Ovary (tissue), 9 donors: ENCODE data around the gene PLCH2. TPM values are rescaled to one million over a fixed set of nuclear protein-coding genes. Genes with fewer than 3 reads are reported as not detected.

Experiments used
- DNase-seq, 5 donors: peaks; one replicate each; pipeline ENCODE4 v3.0.0-alpha.2; 2019 to 2020
- H3K27ac ChIP-seq, 2 donors: fragments of 200-600 bp; one replicate each; pipeline versions ENCODE4 v1.5.1 to v1.8.0; 2019 to 2022
- H3K27me3 ChIP-seq: fragments of 200-600 bp; one replicate; pipeline ENCODE4 v1.8.0; 2022
- H3K36me3 ChIP-seq: fragments of 200-600 bp; sonication (generic); one replicate; pipeline ENCODE4 v1.5.1; 2019
- H3K4me1 ChIP-seq: one replicate; pipeline ENCODE4 v1.8.1; 2013; ENCODE audit warnings: mild to moderate bottlenecking, moderate library complexity; ENCODE audit not compliant: insufficient read depth
- H3K4me3 ChIP-seq: fragments of 200-600 bp; sonication (generic); one replicate; pipeline ENCODE4 v1.5.1; 2017
- H3K9me3 ChIP-seq, 2 donors: fragments of 200-600 bp in 1 of 2; sonication (generic) in 1 of 2; one replicate each; pipeline versions ENCODE4 v1.5.1 to v1.8.1; 2013 to 2019; ENCODE audit warnings: mild to moderate bottlenecking in 1 of 2, moderate library complexity in 1 of 2
- EP300 ChIP-seq: sonication (generic); formaldehyde crosslinking; IDR thresholded peaks from one replicate; pipeline ENCODE4 v1.6.1; 2017; ENCODE audit warnings: antibody characterized with exemption
- POLR2A ChIP-seq: fragments of 450-650 bp; IDR thresholded peaks from one replicate; pipeline ENCODE4 v1.6.1; 2017; ENCODE audit warnings: antibody characterized with exemption, mild to moderate bottlenecking, moderate library complexity
- WGBS, 3 donors: extraction: QIAGEN DNeasy Blood & Tissue Kit in 1 of 3; methylation state at CpG; one replicate each; pipeline versions ENCODE4 v1.1.5 to v1.1.7; 2013 to 2017; 5-methylcytosine and 5-hydroxymethylcytosine counted together
- intact Hi-C, 4 donors: fragments of 100-400 bp; cut with DNase I; formaldehyde crosslinking; loops; one replicate each; pipeline versions ENCODE4 v1.11.0 to v1.15.1; 2022 to 2023
- polyA plus RNA-seq, 2 donors: library from polyadenylated mRNA; stranded (reverse); fragments of 200-250 nt in 1 of 2; fragments of 350-450 nt in 1 of 2; fragmentation: Illumina TruSeq in 1 of 2; extraction: RNeasy Lipid Tissue Mini Kit (QIAGEN cat#74804) in 1 of 2; gene quantifications; one replicate each; pipeline ENCODE4 v1.2.3, GENCODE V29; 2013 to 2014
- total RNA-seq, 7 donors: library from RNA; depleted of rRNA in 2 of 7; stranded (reverse); fragments of >200 nt in 2 of 7; fragmentation: NEBNext Ultra II Directional in 3 of 7; extraction: Animal tissue kit (Norgen Biotek cat#: 25700) in 3 of 7; gene quantifications; one replicate each; pipeline versions ENCODE4 v1.1.0 to v1.2.4, GENCODE V29; 2016 to 2023
- TF ChIP-seq, protein P1 (sequence below), 3 donors: fragments of 450-650 bp in 2 of 3; fragments of 200-600 bp in 1 of 3; IDR thresholded peaks; one replicate each; pipeline versions ENCODE4 v1.5.1 to v1.8.0; 2016 to 2022; ENCODE audit warnings: antibody characterized with exemption in 3 of 3, mild to moderate bottlenecking in 1 of 3
- donor health status: DM: no; HTN: no; CAD: no; lungs with moderate emphysema.
- donor health status: DM: no; HTN: no; CAD: no.
- donor health status: Bipolar disorder and iron deficiency.
- donor health status: DM: yes; HTN: yes; CAD: no.
- donor health status: DM: no; HTN: no; CAD: no.
- donor health status: DM: yes; HTN: yes; CAD: no.

PLCH2 gene
- total and polyA plus RNA-seq, 9 donors, result 0.05 to 0.84 (median 0.34) TPM; not detected in 1

DNA sequence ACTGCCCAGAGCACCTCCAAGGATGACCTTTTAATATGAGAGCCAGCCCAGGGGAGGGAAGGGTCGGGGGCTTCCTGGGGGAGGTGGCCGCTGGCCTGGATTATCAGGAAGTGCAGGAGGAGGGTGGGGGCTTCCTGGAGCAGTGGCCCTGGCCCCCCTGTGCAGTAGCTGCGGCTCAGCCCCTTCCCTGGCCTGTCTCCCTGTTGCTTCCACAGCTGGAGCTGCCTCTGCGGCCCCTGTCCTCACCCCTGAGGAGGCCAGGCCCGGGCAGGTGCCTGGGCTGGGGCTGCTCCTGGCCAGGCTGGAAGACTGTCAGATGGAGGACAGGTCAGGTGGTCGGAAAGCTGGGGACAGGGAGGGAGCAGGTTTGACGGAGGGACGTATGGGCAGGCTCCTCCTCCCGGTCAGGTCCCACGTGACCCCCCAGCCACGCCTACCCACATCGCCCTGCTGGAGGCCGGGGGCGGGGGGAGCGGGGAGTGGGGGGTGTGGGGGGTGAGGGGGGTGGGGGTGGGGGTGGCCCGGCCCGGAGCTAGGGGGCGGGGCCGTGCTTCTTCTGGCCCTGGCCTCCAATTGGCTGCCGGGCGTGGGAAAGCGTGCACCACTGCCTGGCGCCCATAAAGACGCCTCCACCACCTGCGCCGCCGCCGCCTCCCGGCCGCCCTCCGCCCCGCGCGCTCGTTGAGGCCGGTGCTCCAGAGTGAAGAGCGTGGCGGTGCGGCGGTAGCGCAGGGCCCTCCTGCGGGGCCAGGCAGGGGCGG lies 69.8 kb downstream of the PLCH2 start:
- Histone ChIP-seq H3K27ac (peak overlapping the region in 1 of 2 donors; percentile 29), H3K4me3 (peak overlapping the region; percentile 37), H3K36me3 (no peaks in the 10 kb centered on the region), H3K9me3 (no peaks in the 10 kb centered on the region), H3K27me3 (no peaks in the 10 kb centered on the region), H3K4me1 (peaks cover 21% of the 10 kb centered on the region)
- peak in 3 of 5 donors; percentile 58 to 76 (median 76) for DNase-seq
- intact Hi-C loops, result loop anchor here in 3 of 4 donors (5.0 to 10.0 kb wide), 2 partner anchors 129 to 371 kb away; no protein-coding TSS in a partner anchor
- 5 to 10% (median 8%) methylated on average over 27 to 43 of the region's 43 CpGs for WGBS, 3 donors
- TF ChIP-seq, protein P1, sequence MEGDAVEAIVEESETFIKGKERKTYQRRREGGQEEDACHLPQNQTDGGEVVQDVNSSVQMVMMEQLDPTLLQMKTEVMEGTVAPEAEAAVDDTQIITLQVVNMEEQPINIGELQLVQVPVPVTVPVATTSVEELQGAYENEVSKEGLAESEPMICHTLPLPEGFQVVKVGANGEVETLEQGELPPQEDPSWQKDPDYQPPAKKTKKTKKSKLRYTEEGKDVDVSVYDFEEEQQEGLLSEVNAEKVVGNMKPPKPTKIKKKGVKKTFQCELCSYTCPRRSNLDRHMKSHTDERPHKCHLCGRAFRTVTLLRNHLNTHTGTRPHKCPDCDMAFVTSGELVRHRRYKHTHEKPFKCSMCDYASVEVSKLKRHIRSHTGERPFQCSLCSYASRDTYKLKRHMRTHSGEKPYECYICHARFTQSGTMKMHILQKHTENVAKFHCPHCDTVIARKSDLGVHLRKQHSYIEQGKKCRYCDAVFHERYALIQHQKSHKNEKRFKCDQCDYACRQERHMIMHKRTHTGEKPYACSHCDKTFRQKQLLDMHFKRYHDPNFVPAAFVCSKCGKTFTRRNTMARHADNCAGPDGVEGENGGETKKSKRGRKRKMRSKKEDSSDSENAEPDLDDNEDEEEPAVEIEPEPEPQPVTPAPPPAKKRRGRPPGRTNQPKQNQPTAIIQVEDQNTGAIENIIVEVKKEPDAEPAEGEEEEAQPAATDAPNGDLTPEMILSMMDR (IDR thresholded peaks at IDR 0.05), result no peak
- TF ChIP-seq EP300 (no peak), POLR2A (no peak)

DNA sequence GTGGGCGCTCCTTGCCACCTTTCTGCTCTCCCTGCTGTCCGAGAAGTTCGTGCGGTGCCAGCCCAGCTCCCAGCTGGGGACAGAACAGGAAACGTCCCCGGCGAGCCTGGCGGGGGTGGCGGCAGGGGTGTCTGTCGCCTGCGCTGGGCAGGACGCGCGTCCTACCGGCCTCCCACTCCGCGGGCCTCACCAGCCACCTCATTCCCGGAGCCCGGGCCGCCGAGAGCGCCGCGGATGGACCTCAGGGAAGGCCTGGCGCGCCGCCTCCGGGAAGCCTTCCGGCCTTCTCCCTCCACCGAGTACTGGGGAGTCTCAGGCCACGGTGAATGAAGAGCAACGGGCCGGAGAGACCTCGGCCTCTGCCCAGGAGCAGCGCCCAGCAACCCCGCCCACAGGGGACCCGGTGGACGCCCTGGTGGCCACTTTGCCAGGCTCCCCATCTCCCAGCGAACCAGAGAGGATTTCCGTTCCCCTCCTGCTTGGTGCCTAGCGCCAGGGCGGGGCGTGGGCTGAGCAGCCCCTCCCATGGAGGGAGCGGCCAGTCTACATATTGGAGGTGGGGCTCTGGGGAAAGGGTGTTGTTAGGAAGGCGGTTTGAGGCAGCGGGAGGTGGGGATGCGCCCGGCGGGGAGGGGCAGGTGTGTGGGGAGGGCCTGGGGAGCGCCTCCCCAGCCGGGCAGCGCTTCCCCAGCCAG lies 70.6 kb downstream of the PLCH2 start:
- DNase-seq, result peak in 1 of 5 donors; percentile 65
- intact Hi-C loops, result loop anchor here (1.0 to 10.0 kb wide), 3 partner anchors 129 to 372 kb away; no protein-coding TSS in a partner anchor
- Histone ChIP-seq H3K27me3 (no peaks in the 10 kb centered on the region), H3K36me3 (no peaks in the 10 kb centered on the region), H3K27ac (peak overlapping the region in 1 of 2 donors; percentile 26), H3K9me3 (no peaks in the 10 kb centered on the region), H3K4me1 (peaks cover 21% of the 10 kb centered on the region), H3K4me3 (peak overlapping the region; percentile 37)
- TF ChIP-seq, protein P1 (IDR thresholded peaks at IDR 0.05), result no peak
- TF ChIP-seq EP300 (no peak), POLR2A (no peak)
- WGBS, 3 donors, result 1% methylated on average over 38 to 52 of the region's 52 CpGs

DNA sequence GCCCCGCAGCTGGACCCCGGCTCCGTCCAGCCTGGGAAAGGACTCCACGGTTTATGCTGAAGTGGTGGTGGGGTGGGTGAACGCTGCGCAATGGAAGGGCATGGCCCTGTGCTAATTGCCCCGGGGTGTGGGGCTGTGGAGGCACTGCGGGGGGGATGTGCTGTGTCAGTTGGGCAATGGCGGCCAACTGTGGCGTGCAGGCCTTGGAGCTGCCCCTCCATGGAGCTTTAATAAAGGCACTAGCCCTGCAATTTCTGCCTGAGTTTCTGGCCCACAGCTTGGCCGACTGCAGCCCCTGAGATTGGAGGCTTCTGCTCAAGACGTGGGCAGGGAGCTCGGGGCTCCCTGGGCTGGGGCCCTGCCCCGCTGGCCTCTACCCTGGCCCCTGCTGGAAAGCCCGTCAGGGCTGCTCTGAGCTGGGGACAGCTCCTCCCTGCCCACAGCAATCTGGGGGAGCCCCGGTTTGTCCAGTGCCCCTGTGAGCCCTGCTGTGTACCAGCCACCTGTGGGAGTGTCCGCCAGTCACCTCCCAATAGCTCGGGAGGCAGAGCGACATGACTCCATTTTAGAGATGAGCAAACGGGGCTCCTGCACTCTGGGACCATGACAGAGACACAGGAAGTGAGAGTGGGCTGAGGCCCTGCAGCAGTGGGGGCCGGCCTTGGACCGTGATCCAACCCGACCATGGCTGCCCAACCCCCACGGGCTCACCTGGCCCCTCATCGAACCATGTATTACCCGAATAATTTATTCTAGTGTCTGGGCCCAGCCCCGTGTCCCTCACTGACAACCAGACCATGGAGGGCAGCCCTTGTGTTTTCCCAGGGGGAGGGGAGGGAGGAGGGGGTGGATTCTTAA lies 71.3 kb downstream of the PLCH2 start:
- Histone ChIP-seq H3K4me1 (peaks cover 21% of the 10 kb centered on the region), H3K36me3 (no peaks in the 10 kb centered on the region), H3K27ac (peak overlapping the region; percentile 6 to 44), H3K4me3 (peak overlapping the region; percentile 37), H3K27me3 (no peaks in the 10 kb centered on the region), H3K9me3 (no peaks in the 10 kb centered on the region)
- DNase-seq, result no peak
- TF ChIP-seq POLR2A (no peak), EP300 (no peak)
- TF ChIP-seq, protein P1 (IDR thresholded peaks at IDR 0.05), result no peak
- intact Hi-C loops, result loop anchor here (1.0 to 10.0 kb wide), 5 partner anchors 130 to 373 kb away; no protein-coding TSS in a partner anchor
- WGBS, 3 donors, result 10 to 12% (median 11%) methylated on average over 26 to 27 of the region's 27 CpGs
